Spleen (tissue), 11 donors: Measurements from ENCODE around the gene VSX2. TPM values are rescaled to one million over a fixed set of nuclear protein-coding genes. Genes with fewer than 3 reads are reported as not detected.

ENCODE experiments used
- DNase-seq: peaks from one replicate; pipeline ENCODE4 v3.0.0-alpha.2; 2020
- H3K27ac ChIP-seq, 8 donors: fragments of 200-600 bp; sonication (generic) in 7 of 8; 1 replicate in 4 of 8; 2 replicates in 4 of 8; pipeline versions ENCODE4 v1.5.0 to v1.8.0; 2016 to 2021; ENCODE audit warnings: inconsistent platforms in 4 of 8, mild to moderate bottlenecking in 4 of 8, moderate library complexity in 1 of 8
- H3K27me3 ChIP-seq, 7 donors: fragments of 200-600 bp; sonication (generic) in 6 of 7; replicated peaks in 1 of 7; 1 replicate in 4 of 7; 2 replicates in 3 of 7; pipeline versions ENCODE4 v1.5.0 to v1.8.0; 2016 to 2021; ENCODE audit warnings: inconsistent platforms in 3 of 7, mild to moderate bottlenecking in 1 of 7
- H3K36me3 ChIP-seq, 6 donors: fragments of 200-600 bp; sonication (generic) in 5 of 6; 1 replicate in 4 of 6; 2 replicates in 2 of 6; pipeline versions ENCODE4 v1.5.0 to v1.8.0; 2016 to 2021; ENCODE audit warnings: inconsistent platforms in 2 of 6
- H3K4me1 ChIP-seq, 6 donors: fragments of 200-600 bp; sonication (generic) in 5 of 6; 1 replicate in 3 of 6; 2 replicates in 3 of 6; pipeline versions ENCODE4 v1.5.0 to v1.8.0; 2016 to 2021; ENCODE audit warnings: inconsistent platforms in 3 of 6
- H3K4me3 ChIP-seq, 8 donors: fragments of 200-600 bp; sonication (generic) in 7 of 8; 1 replicate in 4 of 8; 2 replicates in 4 of 8; pipeline versions ENCODE4 v1.5.0 to v1.8.0; 2016 to 2021; ENCODE audit warnings: inconsistent platforms in 4 of 8, mild to moderate bottlenecking in 4 of 8, moderate library complexity in 2 of 8
- H3K9me3 ChIP-seq, 8 donors: fragments of 200-600 bp; sonication (generic) in 7 of 8; 1 replicate in 4 of 8; 2 replicates in 4 of 8; pipeline versions ENCODE4 v1.5.0 to v1.8.0; 2016 to 2021; ENCODE audit warnings: inconsistent platforms in 4 of 8
- CTCF ChIP-seq, 11 experiments: fragments of 200-600 bp in 7 of 11; fragments of 450-650 bp in 4 of 11; sonication (generic) in 4 of 11; IDR thresholded peaks in 8 of 11; conservative IDR thresholded peaks in 3 of 11; 1 replicate in 7 of 11; 2 replicates in 4 of 11; pipeline versions ENCODE4 v1.4.0 to v1.8.0; 2016 to 2021; ENCODE audit warnings: antibody characterized with exemption in 11 of 11, inconsistent platforms in 4 of 11, mild to moderate bottlenecking in 1 of 11
- POLR2A ChIP-seq, 3 donors: fragments of 450-650 bp; IDR thresholded peaks; one replicate each; pipeline ENCODE4 v1.5.1; 2017; ENCODE audit warnings: antibody characterized with exemption in 3 of 3, mild to moderate bottlenecking in 1 of 3
- POLR2AphosphoS5 ChIP-seq, 3 donors: sonication (generic); formaldehyde crosslinking; IDR thresholded peaks; one replicate each; pipeline ENCODE4 v1.5.1; 2017; ENCODE audit warnings: antibody characterized with exemption in 3 of 3
- WGBS, 5 donors: extraction: QIAGEN DNeasy Blood & Tissue Kit in 3 of 5; methylation state at CpG; one replicate each; pipeline versions ENCODE4 v1.1.5 to v1.1.7; 2013 to 2018; 5-methylcytosine and 5-hydroxymethylcytosine counted together
- intact Hi-C: fragments of 100-400 bp; cut with DNase I; formaldehyde crosslinking; loops from one replicate; pipeline ENCODE4 v1.15.0; 2023; ENCODE audit warnings: low total_unique reads
- polyA plus RNA-seq, 3 donors: library from polyadenylated mRNA; stranded (reverse); fragments of 200-250 nt; gene quantifications; one replicate each; pipeline ENCODE4 v1.2.1, GENCODE V29; 2013
- total RNA-seq, 7 donors: library from RNA; depleted of rRNA in 3 of 7; stranded (reverse); fragments of >200 nt in 3 of 7; fragmentation: NEBNext Ultra II Directional in 4 of 7; extraction: Animal tissue kit (Norgen Biotek cat#: 25700) in 4 of 7; gene quantifications; one replicate each; pipeline versions ENCODE4 v1.1.0 to v1.2.1, GENCODE V29; 2016 to 2021
- donor health status: healthy with polysubstance abuse.
- donor health status: DM: no; HTN: no; CAD: no; lungs with moderate emphysema.
- donor health status: DM: no; HTN: no; CAD: no.
- donor health status: Bipolar disorder and iron deficiency.
- donor health status: healthy.
- donor health status: DM: no; HTN: no; CAD: no.
- donor health status: DM: yes; HTN: yes; CAD: no.

The VSX2 gene
- total and polyA plus RNA-seq, 10 donors, result not detected

DNA sequence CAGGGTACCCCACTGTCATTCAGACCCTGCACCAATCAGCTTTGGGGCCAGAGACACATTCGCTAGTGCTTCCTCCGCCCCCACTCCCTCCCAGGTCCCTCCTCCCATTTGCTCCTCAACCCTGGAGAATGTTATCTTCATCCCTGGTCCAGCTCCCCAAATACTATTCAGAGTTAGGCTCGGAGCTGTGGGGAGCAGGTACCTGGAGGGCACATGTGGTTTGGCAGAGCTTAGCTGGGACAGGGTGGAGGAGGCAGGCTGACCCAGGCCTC lies 19.5 kb downstream of the VSX2 start:
- intact Hi-C loops, result no loop called here

GRCh38 chr14:74259513-74259912 lies 20.3 kb downstream of the VSX2 start:
- WGBS, 5 donors, result 94 to 98% (median 96%) methylated on average over 9 to 12 of the region's 12 CpGs
- intact Hi-C loops, result no loop called here
- TF ChIP-seq CTCF (IDR thresholded peaks at IDR 0.05 in 8 of 11, conservative IDR thresholded peaks at IDR 0.05 in 3 of 11), result no peak
- no peak for TF ChIP-seq POLR2AphosphoS5 (IDR thresholded peaks at IDR 0.05)
- no peak for TF ChIP-seq POLR2A (IDR thresholded peaks at IDR 0.05)

More for the DNA sequence above, 19.5 kb downstream of the VSX2 start:
- Histone ChIP-seq H3K4me1 (peaks cover 5 to 23% (median 17%) of the 10 kb centered on the region in 6 donors), H3K4me3 (peak overlapping the region in 4 of 8 donors; percentile 47 to 71 (median 64)), H3K27ac (no peak overlapping the region), H3K36me3 (no peaks in the 10 kb centered on the region), H3K27me3 (peaks cover 0 to 44% (median 15%) of the 10 kb centered on the region in 7 donors), H3K9me3 (no peaks in the 10 kb centered on the region)
- no peak for DNase-seq
- TF ChIP-seq POLR2A (IDR thresholded peaks at IDR 0.05) (no peak), POLR2AphosphoS5 (IDR thresholded peaks at IDR 0.05) (no peak), CTCF (IDR thresholded peaks at IDR 0.05 in 8 of 11, conservative IDR thresholded peaks at IDR 0.05 in 3 of 11) (no peak)
- 67 to 83% (median 76%) methylated on average over 3 of the region's 3 CpGs for WGBS, 5 donors

GRCh38 chr14:74260525-74261233 lies 21.4 kb downstream of the VSX2 start:
- Histone ChIP-seq H3K4me1 (peaks cover 5 to 23% (median 17%) of the 10 kb centered on the region in 6 donors), H3K27me3 (peaks cover 0 to 35% (median 15%) of the 10 kb centered on the region in 7 donors), H3K36me3 (no peaks in the 10 kb centered on the region), H3K4me3 (no peak overlapping the region), H3K27ac (no peak overlapping the region), H3K9me3 (no peaks in the 10 kb centered on the region)
- WGBS, 5 donors, result 91 to 96% (median 93%) methylated on average over 28 to 29 of the region's 29 CpGs
- DNase-seq, result no peak
- intact Hi-C loops, result no loop called here
- no peak for TF ChIP-seq POLR2A (IDR thresholded peaks at IDR 0.05)

More at GRCh38 chr14:74259513-74259912, 20.3 kb downstream of the VSX2 start:
- Histone ChIP-seq H3K27me3 (peaks cover 0 to 36% (median 15%) of the 10 kb centered on the region in 7 donors), H3K36me3 (no peaks in the 10 kb centered on the region), H3K4me1 (peaks cover 5 to 23% (median 17%) of the 10 kb centered on the region in 6 donors), H3K4me3 (no peak overlapping the region), H3K9me3 (no peaks in the 10 kb centered on the region), H3K27ac (no peak overlapping the region)
- DNase-seq, result no peak

- Histone ChIP-seq H3K27me3 (peaks cover 0 to 31% (median 15%) of the 10 kb centered on the region in 7 donors), H3K4me3 (no peak overlapping the region), H3K9me3 (no peaks in the 10 kb centered on the region), H3K4me1 (peaks cover 5 to 23% (median 17%) of the 10 kb centered on the region in 6 donors), H3K36me3 (no peaks in the 10 kb centered on the region), H3K27ac (no peak overlapping the region)
- 76 to 90% (median 84%) methylated on average over 4 of the region's 4 CpGs for WGBS, 5 donors
- DNase-seq, result no peak
- TF ChIP-seq POLR2AphosphoS5 (IDR thresholded peaks at IDR 0.05) (no peak), CTCF (IDR thresholded peaks at IDR 0.05 in 8 of 11, conservative IDR thresholded peaks at IDR 0.05 in 3 of 11) (no peak)
- intact Hi-C loops, result no loop called here
Measured at GRCh38 chr14:74261288-74261687, 22.0 kb downstream of the VSX2 start.
